GM18951 (cell line): Measurements from ENCODE around the gene FXYD6.

Source experiments
- POLR2A ChIP-seq: IDR thresholded peaks from 4 replicates; pipeline ENCODE4 v1.6.1; 2011; ENCODE audit warnings: mild to moderate bottlenecking; ENCODE audit not compliant: insufficient read length, insufficient read depth; ENCODE audit errors: extremely low read depth
- in situ Hi-C: fragments of 300-500 bp; cut with MboI; formaldehyde crosslinking; loops from one replicate; pipeline ENCODE4 v1.12.0; 2022; ENCODE audit warnings: low sequenced_read_pairs, mixed read lengths, inconsistent platforms; ENCODE audit not compliant: unreplicated experiment

FXYD6 gene

GRCh38 chr11:117851106-117851505, 25.4 kb downstream of the FXYD6 start:
- in situ Hi-C loops = no loop called here
- TF ChIP-seq POLR2A = no peak

- in situ Hi-C loops = no loop called here
- no peak for TF ChIP-seq POLR2A
Observed at GRCh38 chr11:117849781-117850414, 26.6 kb downstream of the FXYD6 start.

GRCh38 chr11:117843666-117844484, 32.6 kb downstream of the FXYD6 start:
- in situ Hi-C loops = loop anchor here (5.0 kb wide), 2 partner anchors 103 to 203 kb away; no protein-coding TSS in a partner anchor
- TF ChIP-seq POLR2A = no peak

- in situ Hi-C loops = loop anchor here (5.0 kb wide), 2 partner anchors 105 to 205 kb away; no protein-coding TSS in a partner anchor
- no peak for TF ChIP-seq POLR2A
Observed at GRCh38 chr11:117842131-117842941, 34.1 kb downstream of the FXYD6 start.

- in situ Hi-C loops = loop anchor here (5.0 kb wide), 2 partner anchors 106 to 206 kb away; no protein-coding TSS in a partner anchor
- no peak for TF ChIP-seq POLR2A
Observed at GRCh38 chr11:117841551-117842031, 34.9 kb downstream of the FXYD6 start.

GRCh38 chr11:117840881-117841550, 35.4 kb downstream of the FXYD6 start:
- in situ Hi-C loops = loop anchor here (5.0 kb wide), 2 partner anchors 106 to 206 kb away; no protein-coding TSS in a partner anchor
- TF ChIP-seq POLR2A = no peak

- in situ Hi-C loops = loop anchor here (5.0 kb wide), 2 partner anchors 107 to 207 kb away; no protein-coding TSS in a partner anchor
Observed at GRCh38 chr11:117839936-117840813, 36.3 kb downstream of the FXYD6 start.

GRCh38 chr11:117839380-117839881, 37.0 kb downstream of the FXYD6 start:
- no peak for TF ChIP-seq POLR2A
- in situ Hi-C loops = no loop called here

More at GRCh38 chr11:117839936-117840813, 36.3 kb downstream of the FXYD6 start:
- no peak for TF ChIP-seq POLR2A

GRCh38 chr11:117838901-117839300, 37.6 kb downstream of the FXYD6 start:
- in situ Hi-C loops = no loop called here
- no peak for TF ChIP-seq POLR2A

GRCh38 chr11:117837791-117838190, 38.7 kb downstream of the FXYD6 start:
- TF ChIP-seq POLR2A = no peak
- in situ Hi-C loops = no loop called here

GRCh38 chr11:117837070-117837776, 39.2 kb downstream of the FXYD6 start:
- no peak for TF ChIP-seq POLR2A
- in situ Hi-C loops = no loop called here
